Pancreas (tissue), 10 donors: ENCODE measurements around the gene CFAP43. TPM values are rescaled to one million over a fixed set of nuclear protein-coding genes. Genes with fewer than 3 reads are reported as not detected.

Experiments
- ATAC-seq, 4 donors: fragments of 200-7000 bp; cut with Tn5 transposase; one replicate each; pipeline versions ENCODE4 v1.8.0 to v1.9.1; 2020; ENCODE audit warnings: mild to moderate bottlenecking in 4 of 4, moderate library complexity in 4 of 4
- DNase-seq, 6 donors: peaks; one replicate each; pipeline ENCODE4 v3.0.0-alpha.2; 2020
- FAIRE-seq: peaks from 2 replicates; lab custom pipeline; 2012; peaks lifted over from hg19 to GRCh38; lab: Jason Lieb, UNC
- H3K27ac ChIP-seq, 4 donors: fragments of 200-600 bp; sonication (generic); 1 replicate in 3 of 4; 2 replicates in 1 of 4; pipeline versions ENCODE4 v1.5.0 to v1.8.0; 2020
- H3K27me3 ChIP-seq, 4 donors: fragments of 200-600 bp; one replicate each; pipeline ENCODE4 v1.8.0; 2021
- H3K36me3 ChIP-seq, 3 donors: fragments of 200-600 bp; sonication (generic) in 1 of 3; one replicate each; pipeline versions ENCODE4 v1.5.0 to v1.8.0; 2020 to 2021
- H3K4me1 ChIP-seq, 3 donors: fragments of 200-600 bp; one replicate each; pipeline ENCODE4 v1.8.0; 2021
- H3K4me3 ChIP-seq, 4 donors: fragments of 200-600 bp; sonication (generic) in 2 of 4; one replicate each; pipeline versions ENCODE4 v1.5.0 to v1.8.0; 2020 to 2021
- H3K9me3 ChIP-seq, 4 donors: fragments of 200-600 bp; one replicate each; pipeline ENCODE4 v1.8.0; 2021
- CTCF ChIP-seq, 4 donors: fragments of 200-600 bp; sonication (generic) in 3 of 4; IDR thresholded peaks; one replicate each; pipeline versions ENCODE4 v1.5.0 to v1.8.0; 2021; ENCODE audit warnings: antibody characterized with exemption in 4 of 4
- WGBS, 2 donors: extraction: QIAGEN DNeasy Blood & Tissue Kit; methylation state at CpG; one replicate each; pipeline ENCODE4 v1.1.7; 2013; 5-methylcytosine and 5-hydroxymethylcytosine counted together
- intact Hi-C, 3 donors: fragments of 100-400 bp; cut with DNase I; formaldehyde crosslinking; loops; one replicate each; pipeline versions ENCODE4 v1.11.1 to v1.14.2; 2022
- polyA plus RNA-seq, 2 donors: library from polyadenylated mRNA; stranded (reverse); fragments of 200-250 nt; gene quantifications; one replicate each; pipeline ENCODE4 v1.2.3, GENCODE V29; 2013
- total RNA-seq, 6 donors: library from RNA; stranded (reverse); fragmentation: NEBNext Ultra II Directional in 4 of 6; extraction: Animal tissue kit (Norgen Biotek cat#: 25700) in 4 of 6; gene quantifications; one replicate each; pipeline versions ENCODE4 v1.2.1 to v1.2.4, GENCODE V29; 2021 to 2023
- donor health status: healthy with polysubstance abuse.
- donor health status: DM: no; HTN: no; CAD: no; lungs with moderate emphysema.
- donor health status: DM: no; HTN: no; CAD: no.
- donor health status: control.
- donor health status: control.
- donor health status: Bipolar disorder and iron deficiency.
- donor health status: DM: yes; HTN: yes; CAD: no.
- donor health status: DM: no; HTN: no; CAD: no.
- donor health status: DM: no; HTN: no; CAD: no.
- donor health status: DM: yes; HTN: yes; CAD: no.

The CFAP43 gene
- total and polyA plus RNA-seq, 8 donors = 0.60 to 6.2 (median 2.0) TPM

GRCh38 chr10:104109908-104110662, 122.1 kb downstream of the CFAP43 start:
- no peak for TF ChIP-seq CTCF (IDR thresholded peaks at IDR 0.05)
- Histone ChIP-seq H3K9me3 (no peaks in the 10 kb centered on the region), H3K27me3 (peaks cover 0 to 7% (median 0%) of the 10 kb centered on the region in 4 donors), H3K4me3 (no peak overlapping the region), H3K27ac (no peak overlapping the region), H3K36me3 (no peaks in the 10 kb centered on the region), H3K4me1 (no peaks in the 10 kb centered on the region)
- 54 to 68% methylated on average over 3 of the region's 3 CpGs for whole genome bisulfite sequencing, 2 donors
- ATAC-seq (peak in 1 of 4 donors; percentile 35), FAIRE-seq (no peak), DNase-seq (no peak)
- intact Hi-C loops = no loop called here

- H3K27me3 ChIP-seq = no peaks in the 10 kb centered on the region
- DNase-seq = no peak
- intact Hi-C loops = no loop called here
- H3K4me1 ChIP-seq = no peaks in the 10 kb centered on the region
- no peak for ATAC-seq
- WGBS, 2 donors = 75 to 95% methylated on average over 2 of the region's 2 CpGs
- no peaks in the 10 kb centered on the region for H3K36me3 ChIP-seq
- no peaks in the 10 kb centered on the region for H3K9me3 ChIP-seq
- no peak overlapping the region for H3K27ac ChIP-seq
- TF ChIP-seq CTCF (IDR thresholded peaks at IDR 0.05) = no peak
- FAIRE-seq = no peak
- H3K4me3 ChIP-seq = no peak overlapping the region
Observed at GRCh38 chr10:104104926-104105325, 127.2 kb downstream of the CFAP43 start.

GRCh38 chr10:104104418-104104817, 127.7 kb downstream of the CFAP43 start:
- 0% methylated on average over 1 of the region's 1 CpG for WGBS, 2 donors
- Histone ChIP-seq H3K4me3 (no peak overlapping the region), H3K27ac (no peak overlapping the region), H3K4me1 (no peaks in the 10 kb centered on the region), H3K27me3 (no peaks in the 10 kb centered on the region), H3K9me3 (no peaks in the 10 kb centered on the region), H3K36me3 (no peaks in the 10 kb centered on the region)
- no peak for FAIRE-seq
- no peak for ATAC-seq
- intact Hi-C loops = no loop called here
- no peak for DNase-seq
- no peak for TF ChIP-seq CTCF (IDR thresholded peaks at IDR 0.05)

GRCh38 chr10:104103956-104104355, 128.2 kb downstream of the CFAP43 start:
- 44 to 48% methylated on average over 1 of the region's 1 CpG for WGBS, 2 donors
- intact Hi-C loops = no loop called here
- H3K27me3 ChIP-seq = no peaks in the 10 kb centered on the region
- no peak for FAIRE-seq
- no peaks in the 10 kb centered on the region for H3K9me3 ChIP-seq
- no peak for TF ChIP-seq CTCF (IDR thresholded peaks at IDR 0.05)
- no peak overlapping the region for H3K27ac ChIP-seq
- no peak overlapping the region for H3K4me3 ChIP-seq
- no peak for DNase-seq
- ATAC-seq = no peak
- H3K36me3 ChIP-seq = no peaks in the 10 kb centered on the region
- H3K4me1 ChIP-seq = no peaks in the 10 kb centered on the region

GRCh38 chr10:104101902-104102301, 130.3 kb downstream of the CFAP43 start:
- intact Hi-C loops = no loop called here
- H3K9me3 ChIP-seq = no peaks in the 10 kb centered on the region
- TF ChIP-seq CTCF (IDR thresholded peaks at IDR 0.05) = no peak
- H3K4me3 ChIP-seq = no peak overlapping the region
- H3K4me1 ChIP-seq = no peaks in the 10 kb centered on the region
- no peaks in the 10 kb centered on the region for H3K36me3 ChIP-seq
- FAIRE-seq (no peak), ATAC-seq (no peak), DNase-seq (no peak)
- no peaks in the 10 kb centered on the region for H3K27me3 ChIP-seq
- WGBS, 2 donors = 45 to 54% methylated on average over 1 of the region's 1 CpG
- no peak overlapping the region for H3K27ac ChIP-seq
